ENCODE measurements around the gene PCK2. TPM values are rescaled to one million over a fixed set of nuclear protein-coding genes. Genes with fewer than 3 reads are reported as not detected.

The PCK2 gene
- total RNA-seq, 4 donors from 2014 or later: 15.4 to 29.0 (median 21.0) TPM

DNA sequence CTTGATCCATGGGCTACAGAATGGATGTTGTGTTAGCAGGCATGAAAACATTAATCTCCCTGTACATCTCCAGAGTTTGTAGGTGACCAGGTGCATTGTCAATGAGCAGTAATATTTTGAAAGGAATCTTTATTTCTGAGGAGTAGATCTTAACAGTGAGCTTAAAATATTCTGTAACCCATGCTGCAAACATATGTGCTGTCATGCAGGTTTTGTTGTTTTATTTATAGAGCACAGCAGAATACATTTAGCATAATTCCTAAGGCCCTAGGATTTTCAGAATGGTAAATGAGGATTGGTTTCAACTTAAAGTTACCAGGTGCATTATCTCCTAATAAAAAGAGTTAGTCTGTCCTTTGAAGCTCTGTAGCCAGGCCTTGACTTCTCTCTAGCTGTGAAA lies 32.8 kb downstream of the PCK2 start:
- TF ChIP-seq, protein P1, sequence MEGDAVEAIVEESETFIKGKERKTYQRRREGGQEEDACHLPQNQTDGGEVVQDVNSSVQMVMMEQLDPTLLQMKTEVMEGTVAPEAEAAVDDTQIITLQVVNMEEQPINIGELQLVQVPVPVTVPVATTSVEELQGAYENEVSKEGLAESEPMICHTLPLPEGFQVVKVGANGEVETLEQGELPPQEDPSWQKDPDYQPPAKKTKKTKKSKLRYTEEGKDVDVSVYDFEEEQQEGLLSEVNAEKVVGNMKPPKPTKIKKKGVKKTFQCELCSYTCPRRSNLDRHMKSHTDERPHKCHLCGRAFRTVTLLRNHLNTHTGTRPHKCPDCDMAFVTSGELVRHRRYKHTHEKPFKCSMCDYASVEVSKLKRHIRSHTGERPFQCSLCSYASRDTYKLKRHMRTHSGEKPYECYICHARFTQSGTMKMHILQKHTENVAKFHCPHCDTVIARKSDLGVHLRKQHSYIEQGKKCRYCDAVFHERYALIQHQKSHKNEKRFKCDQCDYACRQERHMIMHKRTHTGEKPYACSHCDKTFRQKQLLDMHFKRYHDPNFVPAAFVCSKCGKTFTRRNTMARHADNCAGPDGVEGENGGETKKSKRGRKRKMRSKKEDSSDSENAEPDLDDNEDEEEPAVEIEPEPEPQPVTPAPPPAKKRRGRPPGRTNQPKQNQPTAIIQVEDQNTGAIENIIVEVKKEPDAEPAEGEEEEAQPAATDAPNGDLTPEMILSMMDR (IDR thresholded peaks at IDR 0.05): no peak
- TF ChIP-seq POLR2A (IDR thresholded peaks at IDR 0.05): no peak
- no peak for DNase-seq (ENCODE audit: low spot score in 2 of 2)
- H3K4me3 ChIP-seq (ENCODE audit: low read depth, poor library complexity, severe bottlenecking): no peak overlapping the region
- intact Hi-C loops (cut with DNase I; ENCODE audit: low total_unique reads): no loop called here

DNA sequence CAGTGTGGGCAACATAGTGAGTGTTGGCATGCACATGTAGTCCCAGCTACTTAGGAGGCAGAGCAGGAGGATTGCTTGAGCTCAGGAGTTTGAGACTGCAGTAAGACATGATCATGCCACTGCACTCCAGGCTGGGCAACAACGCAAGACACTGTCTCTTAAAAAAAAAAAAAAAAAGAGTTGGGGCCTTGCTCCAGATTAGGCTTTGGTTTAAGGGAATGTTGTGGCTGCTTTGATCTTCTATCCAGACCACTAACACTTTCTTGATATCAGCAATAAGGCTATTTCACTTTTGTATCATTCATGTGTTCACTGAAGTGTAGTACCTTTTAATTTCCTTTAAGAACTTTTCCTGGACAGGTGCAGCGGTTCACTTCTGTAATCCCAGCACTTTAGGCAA lies 33.6 kb downstream of the PCK2 start:
- no peak overlapping the region for H3K4me3 ChIP-seq (ENCODE audit: low read depth, poor library complexity, severe bottlenecking)
- no peak for DNase-seq (ENCODE audit: low spot score in 2 of 2)
- intact Hi-C loops (cut with DNase I; ENCODE audit: low total_unique reads): no loop called here
- TF ChIP-seq POLR2A (IDR thresholded peaks at IDR 0.05): no peak
- TF ChIP-seq, protein P1 (IDR thresholded peaks at IDR 0.05): no peak
- 84 to 91% methylated on average over 2 of the region's 2 CpGs for WGBS, 2 donors

DNA sequence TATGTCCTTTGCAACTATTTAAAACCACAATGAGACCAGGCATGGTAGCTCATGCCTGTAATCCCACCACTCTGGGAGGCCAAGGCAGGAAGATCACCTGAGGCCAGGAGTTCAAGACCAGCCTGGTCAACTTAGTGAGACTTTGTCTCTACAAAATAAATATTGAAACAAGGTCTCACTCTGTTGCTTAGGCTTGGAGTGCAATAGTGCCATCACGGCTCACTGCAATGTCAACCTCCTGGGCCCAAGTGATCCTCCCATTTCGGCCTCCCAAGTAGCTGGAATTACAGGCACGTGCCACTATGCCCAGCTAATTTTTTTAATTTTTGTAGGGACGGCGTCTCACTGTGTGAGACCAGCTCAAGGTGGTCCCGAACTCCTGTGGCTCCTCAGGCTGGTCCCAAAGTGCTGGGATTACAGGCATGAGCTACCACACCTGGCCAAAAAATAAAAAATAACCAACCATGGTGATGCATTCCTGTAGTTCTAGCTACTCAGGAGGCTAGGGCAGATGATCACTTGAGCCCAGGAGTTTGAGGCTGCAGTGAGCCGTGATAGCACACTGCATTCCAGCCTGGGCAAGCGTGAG lies 35.4 kb downstream of the PCK2 start:
- TF ChIP-seq, protein P1 (IDR thresholded peaks at IDR 0.05): no peak
- no peak for TF ChIP-seq POLR2A (IDR thresholded peaks at IDR 0.05)
- WGBS, 2 donors: 92 to 96% methylated on average over 8 of the region's 8 CpGs
- intact Hi-C loops (cut with DNase I; ENCODE audit: low total_unique reads): no loop called here

DNA sequence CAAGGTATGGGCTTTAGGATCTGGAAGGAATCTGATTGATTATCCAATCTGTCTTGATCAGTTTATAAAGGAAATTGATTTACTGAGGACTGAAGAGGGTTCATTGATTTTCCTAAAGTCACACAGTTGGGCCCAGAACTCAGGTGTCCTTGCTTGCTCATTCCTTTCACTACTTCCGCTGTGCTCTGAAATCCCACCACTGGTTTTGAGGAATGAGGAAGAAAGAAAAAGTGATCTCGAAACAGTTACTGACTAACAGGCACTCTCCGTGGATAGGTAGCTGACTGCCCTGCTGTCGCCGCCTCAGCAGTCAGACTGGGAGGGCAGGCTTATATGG lies 36.2 kb downstream of the PCK2 start, which contains the start of gene FITM1:
TSS of gene FITM1 (plus strand) at position 280 of the 337 bp plus-strand sequence. CDS start 905 bp downstream, outside the sequence.
- TF ChIP-seq POLR2A (IDR thresholded peaks at IDR 0.05): no peak
- TF ChIP-seq, protein P1 (IDR thresholded peaks at IDR 0.05): no peak
- DNase-seq (ENCODE audit: low spot score in 2 of 2): no peak
- WGBS, 2 donors: 83 to 93% methylated on average over 5 of the region's 5 CpGs
- intact Hi-C loops (cut with DNase I; ENCODE audit: low total_unique reads): no loop called here
- H3K4me3 ChIP-seq (ENCODE audit: low read depth, poor library complexity, severe bottlenecking): no peak within 1 kb of the TSS

More for the DNA sequence above, 35.4 kb downstream of the PCK2 start:
- no peak overlapping the region for H3K4me3 ChIP-seq (ENCODE audit: low read depth, poor library complexity, severe bottlenecking)
- no peak for DNase-seq (ENCODE audit: low spot score in 2 of 2)

DNA sequence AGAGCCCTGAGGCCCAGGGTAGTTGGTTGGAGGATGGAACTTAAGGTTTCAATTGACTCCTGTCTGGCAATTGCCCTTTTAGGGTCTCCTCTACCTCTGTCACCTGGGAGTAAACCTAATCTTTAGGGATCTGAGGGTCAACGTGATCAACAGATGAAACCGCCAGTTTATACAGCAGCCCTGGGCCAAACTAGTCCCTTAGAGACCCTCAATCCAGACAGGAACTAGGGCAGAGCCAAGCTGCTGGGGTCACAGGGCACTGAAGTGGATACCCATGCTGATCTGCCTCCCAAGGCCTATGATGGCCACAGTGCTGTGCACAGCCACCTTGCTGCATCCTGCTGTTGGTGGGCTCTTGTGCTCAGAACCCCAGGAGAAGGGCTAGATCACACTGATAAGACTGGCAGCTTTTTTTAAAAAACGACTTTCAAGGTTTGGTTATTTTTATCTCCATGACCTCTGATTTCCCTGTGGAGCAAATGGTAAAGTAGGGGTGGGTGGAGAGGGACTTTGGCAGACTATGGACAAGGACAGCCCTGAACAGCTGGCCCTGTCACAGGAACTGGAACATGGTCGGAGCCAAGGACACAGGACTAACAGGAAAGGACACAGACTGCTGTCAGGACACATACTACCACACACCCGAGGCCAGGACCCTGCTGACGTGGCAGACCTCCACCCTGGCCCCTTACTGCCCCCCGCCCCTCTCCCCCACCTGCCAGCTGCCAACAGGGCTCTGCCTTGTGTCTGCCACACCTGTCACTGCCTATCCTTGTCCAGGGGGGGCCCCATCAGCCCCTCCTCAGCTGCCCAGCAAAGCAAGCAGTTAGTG lies 36.8 kb downstream of the PCK2 start:
- H3K4me3 ChIP-seq (ENCODE audit: low read depth, poor library complexity, severe bottlenecking): no peak overlapping the region
- DNase-seq (ENCODE audit: low spot score in 2 of 2): no peak
- TF ChIP-seq POLR2A (IDR thresholded peaks at IDR 0.05): no peak
- TF ChIP-seq, protein P1 (IDR thresholded peaks at IDR 0.05): no peak
- intact Hi-C loops (cut with DNase I; ENCODE audit: low total_unique reads): no loop called here
- WGBS, 2 donors: 66 to 71% methylated on average over 6 to 7 of the region's 7 CpGs

All from lower leg skin (tissue), 4 donors.